Keratinocyte (primary cell): Measurements from ENCODE around the gene NPIPB6. TPM values are rescaled to one million over a fixed set of nuclear protein-coding genes. Genes with fewer than 3 reads are reported as not detected.

ENCODE experiments used
- DNase-seq: peaks from one replicate; pipeline ENCODE4 v3.0.0-alpha.2; 2011; ENCODE audit warnings: low read depth, missing footprints, low spot score
- FAIRE-seq: peaks from 2 replicates; lab custom pipeline; 2011; peaks lifted over from hg19 to GRCh38; lab: Jason Lieb, UNC
- H2AFZ ChIP-seq: 2 replicates; pipeline ENCODE4 v1.6.0; 2012; ENCODE audit warnings: low read length, control low read depth, inconsistent platforms; ENCODE audit not compliant: control insufficient read depth
- H3K27ac ChIP-seq: 2 replicates; pipeline ENCODE4 v1.5.1; 2011; ENCODE audit warnings: low read length; ENCODE audit not compliant: control insufficient read depth, insufficient read depth
- H3K27me3 ChIP-seq: 3 replicates; pipeline ENCODE4 v1.6.0; 2011; ENCODE audit warnings: low read length; ENCODE audit not compliant: control insufficient read depth, insufficient read depth; ENCODE audit errors: extremely low read depth
- H3K36me3 ChIP-seq, 2 experiments: 2 replicates in 1 of 2; 3 replicates in 1 of 2; pipeline ENCODE4 v1.5.1; 2011; ENCODE audit warnings: low read length in 2 of 2, mild to moderate bottlenecking in 1 of 2; ENCODE audit not compliant: control insufficient read depth in 2 of 2, insufficient read depth in 2 of 2; ENCODE audit errors: extremely low read depth in 1 of 2
- H3K4me1 ChIP-seq: 3 replicates; pipeline ENCODE4 v1.5.1; 2011; ENCODE audit warnings: low read length; ENCODE audit not compliant: control insufficient read depth, insufficient read depth; ENCODE audit errors: extremely low read depth
- H3K4me2 ChIP-seq: 3 replicates; pipeline ENCODE4 v1.6.0; 2011; ENCODE audit warnings: low read depth, low read length; ENCODE audit not compliant: control insufficient read depth, insufficient read depth; ENCODE audit errors: extremely low read depth
- H3K4me3 ChIP-seq, 3 experiments: fragments of 200-600 bp in 1 of 3; sonication (generic) in 1 of 3; 2 replicates in 2 of 3; 3 replicates in 1 of 3; pipeline ENCODE4 v1.5.1; 2011 to 2016; ENCODE audit warnings: low read length in 3 of 3, mild to moderate bottlenecking in 3 of 3, control low read depth in 2 of 3, inconsistent platforms in 1 of 3, low read depth in 1 of 3, mixed read lengths in 1 of 3, mixed run types in 1 of 3, moderate library complexity in 1 of 3; ENCODE audit not compliant: control insufficient read depth in 2 of 3, insufficient read depth in 2 of 3; ENCODE audit errors: extremely low read depth in 1 of 3
- H3K79me2 ChIP-seq: 2 replicates; pipeline ENCODE4 v1.6.0; 2012; ENCODE audit warnings: low read length; ENCODE audit not compliant: control insufficient read depth, insufficient read depth
- H3K9ac ChIP-seq: 3 replicates; pipeline ENCODE4 v1.6.0; 2011; ENCODE audit warnings: low read length; ENCODE audit not compliant: control insufficient read depth, insufficient read depth; ENCODE audit errors: extremely low read depth
- H3K9me1 ChIP-seq: 3 replicates; pipeline ENCODE4 v1.6.0; 2011; ENCODE audit warnings: low read length; ENCODE audit not compliant: control insufficient read depth, insufficient read depth; ENCODE audit errors: extremely low read depth
- H3K9me3 ChIP-seq: 2 replicates; pipeline ENCODE4 v1.5.1; 2012; ENCODE audit warnings: low read depth, low read length; ENCODE audit not compliant: control insufficient read depth
- H4K20me1 ChIP-seq: 3 replicates; pipeline ENCODE4 v1.6.0; 2011; ENCODE audit warnings: low read length; ENCODE audit not compliant: control insufficient read depth, insufficient read depth; ENCODE audit errors: extremely low read depth
- CTCF ChIP-seq, 3 experiments: IDR thresholded peaks in 1 of 3; conservative IDR thresholded peaks in 1 of 3; optimal IDR thresholded peaks in 1 of 3; 2 replicates in 2 of 3; 3 replicates in 1 of 3; pipeline versions ENCODE3 to v1.5.1; 2011; ENCODE audit warnings: low read length in 3 of 3, mild to moderate bottlenecking in 3 of 3, moderate library complexity in 2 of 3, control low read depth in 1 of 3, inconsistent platforms in 1 of 3; ENCODE audit not compliant: insufficient read depth in 2 of 3; ENCODE audit errors: extremely low read depth in 1 of 3
- EZH2 ChIP-seq: IDR thresholded peaks from one replicate; pipeline ENCODE4 v1.6.1; 2012; ENCODE audit warnings: inconsistent platforms, mild to moderate bottlenecking, low read length, moderate library complexity
- dilution Hi-C: fragments of 300-500 bp; cut with MboI; formaldehyde crosslinking; loops from one replicate; pipeline ENCODE4 v1.7.0; 2020; ENCODE audit warnings: low sequenced_read_pairs; ENCODE audit not compliant: extremely low pct_ligation_motif_present
- polyA plus RNA-seq, 5 experiments: library from polyadenylated mRNA; depleted of rRNA in 3 of 5; stranded (reverse) in 3 of 5; stranded (forward) in 1 of 5; unstranded in 1 of 5; fragments of >200 nt; gene quantifications; 1 replicate in 1 of 5; 2 replicates in 3 of 5; 3 replicates in 1 of 5; pipeline versions ENCODE4 v1.2.1 to v1.2.3, GENCODE V29; 2011 to 2012; ENCODE audit warnings: missing spikeins in 2 of 5, low read depth in 1 of 5, low replicate concordance in 1 of 5

NPIPB6 gene
- polyA plus RNA-seq, 1 donor (not counting 4 experiments of a cell fraction or from before 2014, with no cell fraction given), result 0.38 TPM

GRCh38 chr16:28311913-28312312 is 51.4 kb downstream of the NPIPB6 start:
- Histone ChIP-seq H3K4me1 (no peaks in the 10 kb centered on the region), H3K79me2 (no peaks in the 10 kb centered on the region), H3K9ac (no peak overlapping the region), H3K36me3 (no peaks in the 10 kb centered on the region), H3K27ac (no peak overlapping the region), H3K9me3 (no peaks in the 10 kb centered on the region), H4K20me1 (no peaks in the 10 kb centered on the region), H3K4me3 (no peak overlapping the region), H2AFZ (no peak overlapping the region), H3K9me1 (no peaks in the 10 kb centered on the region), H3K4me2 (no peak overlapping the region), H3K27me3 (no peaks in the 10 kb centered on the region)
- DNase-seq (no peak), FAIRE-seq (no peak)
- TF ChIP-seq EZH2, result no peak
- no peak for TF ChIP-seq CTCF (optimal IDR thresholded peaks at IDR 0.05 in 1 of 3, IDR thresholded peaks at IDR 0.05 in 1 of 3, conservative IDR thresholded peaks at IDR 0.05 in 1 of 3; ENCODE audit: extremely low read depth in 1 of 3, insufficient read depth in 2 of 3, low read length in 3 of 3)
- dilution Hi-C loops, result no loop called here

DNA sequence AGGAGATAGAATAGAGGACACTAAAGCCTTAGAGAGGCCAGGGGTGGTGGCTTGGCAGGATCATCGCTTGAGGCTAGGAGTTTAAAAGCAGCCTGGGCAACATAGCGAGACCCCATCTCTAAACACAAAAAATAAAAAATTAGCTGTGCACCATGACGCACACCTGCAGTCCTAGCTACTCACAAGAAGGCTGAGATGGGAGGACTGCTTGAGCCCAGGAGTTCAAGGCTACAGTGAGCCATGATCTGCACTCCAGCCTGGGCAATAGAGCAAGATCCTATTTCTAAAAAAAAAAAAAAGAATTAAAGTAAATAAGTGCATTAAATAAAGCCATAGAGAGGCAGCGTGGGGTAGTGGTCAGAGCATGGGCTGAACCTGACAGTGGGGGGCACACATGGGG is 51.9 kb downstream of the NPIPB6 start:
- TF ChIP-seq EZH2, result no peak
- TF ChIP-seq CTCF (optimal IDR thresholded peaks at IDR 0.05 in 1 of 3, IDR thresholded peaks at IDR 0.05 in 1 of 3, conservative IDR thresholded peaks at IDR 0.05 in 1 of 3; ENCODE audit: extremely low read depth in 1 of 3, insufficient read depth in 2 of 3, low read length in 3 of 3), result no peak
- no peak for DNase-seq
- no peaks in the 10 kb centered on the region for H3K9me3 ChIP-seq
- no peaks in the 10 kb centered on the region for H3K36me3 ChIP-seq
- FAIRE-seq, result no peak
- H3K27ac ChIP-seq, result no peak overlapping the region
- H2AFZ ChIP-seq, result no peak overlapping the region
- no peak overlapping the region for H3K4me2 ChIP-seq
- H3K27me3 ChIP-seq, result no peaks in the 10 kb centered on the region
- no peaks in the 10 kb centered on the region for H4K20me1 ChIP-seq
- no peaks in the 10 kb centered on the region for H3K4me1 ChIP-seq
- no peak overlapping the region for H3K4me3 ChIP-seq
- no peaks in the 10 kb centered on the region for H3K79me2 ChIP-seq
- no peak overlapping the region for H3K9ac ChIP-seq
- dilution Hi-C loops, result no loop called here
- no peaks in the 10 kb centered on the region for H3K9me1 ChIP-seq
